Activated CD8-positive, alpha-beta memory T cell treated with anti-CD3 and anti-CD28 coated beads, Interleukin-2, amount 50 U/mL, for 24 hours (primary cell): ENCODE results near the gene ING5.

Experiments
- DNase-seq: peaks from one replicate; pipeline ENCODE4 v3.0.0-alpha.2; 2020; ENCODE audit errors: extremely low read depth

The ING5 gene

DNA sequence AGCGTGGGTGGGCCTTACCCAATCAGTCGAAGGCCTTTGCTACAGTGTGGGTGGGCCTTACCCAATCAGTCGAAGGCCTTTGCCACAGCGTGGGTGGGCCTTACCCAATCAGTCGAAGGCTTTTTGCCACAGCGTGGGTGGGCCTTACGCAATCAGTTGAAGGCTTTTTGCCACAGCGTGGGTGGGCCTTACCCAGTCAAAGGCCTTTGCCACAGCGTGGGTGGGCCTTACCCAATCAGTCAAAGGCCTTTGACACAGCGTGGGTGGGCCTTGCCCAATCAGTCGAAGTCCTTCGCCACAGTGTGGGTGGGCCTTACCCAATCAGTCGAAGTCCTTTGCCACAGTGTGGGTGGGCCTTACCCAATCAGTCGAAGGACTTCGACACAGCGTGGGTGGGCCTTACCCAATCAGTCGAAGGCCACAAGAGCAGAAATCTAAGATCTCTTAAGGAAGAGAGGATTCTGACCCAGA is 58.5 kb downstream of the ING5 start:
- no peak for DNase-seq

DNA sequence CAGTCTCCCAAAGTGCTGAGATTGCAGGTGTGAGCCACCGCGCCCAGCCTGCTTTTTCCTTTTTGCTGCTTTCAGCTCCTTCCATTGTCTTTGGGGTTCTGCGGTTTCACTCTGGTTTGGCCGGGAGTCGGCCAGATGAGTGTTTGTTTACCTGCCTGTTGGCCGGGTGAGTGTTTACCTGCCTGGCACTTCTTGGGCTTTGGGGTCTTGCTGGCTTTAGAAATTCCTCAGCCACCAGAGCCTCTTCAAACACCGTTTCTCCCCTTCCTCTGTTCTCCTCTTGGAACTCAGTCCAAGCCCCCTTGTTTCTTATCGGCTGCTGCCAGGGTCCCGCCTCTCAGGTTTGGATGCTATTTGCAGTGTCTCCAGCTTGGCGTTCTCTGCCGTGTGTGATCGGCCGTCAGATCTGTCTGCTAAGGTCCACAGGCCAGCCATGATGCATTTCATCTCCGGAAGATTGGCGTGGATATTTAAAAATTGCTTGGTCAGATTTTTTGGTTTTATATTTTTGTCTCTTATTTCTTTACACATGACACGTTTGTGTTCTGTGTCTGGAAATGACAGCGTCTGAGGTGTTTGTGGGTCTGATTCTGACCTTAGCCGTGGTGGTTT is 60.6 kb downstream of the ING5 start:
- no peak for DNase-seq

DNA sequence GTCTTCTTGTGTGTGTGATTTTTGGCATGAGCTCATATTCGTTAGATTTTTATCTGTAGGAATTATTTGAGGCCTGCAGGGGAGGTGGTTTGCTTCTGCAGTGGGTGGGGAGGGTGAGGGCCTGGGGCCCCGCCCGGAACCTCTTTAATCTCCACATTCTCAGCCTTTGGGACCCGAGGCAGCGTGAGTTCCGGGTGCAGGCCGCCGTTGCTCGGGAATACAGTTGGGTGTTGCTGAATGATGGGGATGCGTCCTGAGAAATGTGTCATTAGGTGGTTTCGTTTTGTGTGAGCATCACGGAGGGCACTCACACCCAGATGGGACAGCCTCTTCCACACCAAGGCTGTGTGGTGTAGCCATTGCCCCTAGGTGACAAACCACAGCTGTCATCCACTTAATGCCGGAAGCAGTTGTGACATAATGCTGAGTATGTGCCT is 61.1 kb downstream of the ING5 start:
- DNase-seq: peak; percentile 53

DNA sequence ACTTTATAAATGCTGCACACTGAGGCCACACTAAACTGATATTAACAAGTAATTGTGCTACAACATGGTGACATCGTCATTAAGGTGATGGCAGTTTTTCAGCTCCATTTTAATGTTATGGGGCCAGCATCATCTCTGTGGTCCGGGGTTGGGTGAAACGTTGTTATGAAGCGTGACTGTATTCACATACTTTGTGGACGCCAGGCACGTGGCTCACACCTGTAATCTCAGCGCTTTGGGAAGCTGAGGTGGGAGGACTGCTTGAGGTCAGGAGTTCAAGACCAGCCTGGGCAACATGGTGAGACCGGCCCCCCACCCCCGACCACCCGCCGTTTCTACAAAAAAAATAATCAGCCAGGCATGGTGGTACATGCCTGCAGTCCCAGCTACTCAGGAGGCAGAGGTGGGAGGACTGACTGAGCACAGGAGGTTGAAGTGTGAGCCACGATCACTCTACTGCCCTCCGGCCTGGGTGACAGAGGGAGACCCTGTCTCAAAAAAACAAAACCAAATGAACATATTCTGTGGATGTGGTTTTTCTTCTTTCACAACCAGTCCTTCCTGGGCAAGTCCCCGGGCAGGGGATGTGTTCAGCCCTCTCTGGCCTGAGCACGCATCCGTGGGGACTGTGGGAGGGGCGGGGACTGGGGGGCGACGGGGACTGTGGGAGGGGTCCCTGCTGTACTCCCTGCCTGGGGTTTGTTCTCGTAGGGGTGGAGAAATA is 61.9 kb downstream of the ING5 start:
- no peak for DNase-seq

DNA sequence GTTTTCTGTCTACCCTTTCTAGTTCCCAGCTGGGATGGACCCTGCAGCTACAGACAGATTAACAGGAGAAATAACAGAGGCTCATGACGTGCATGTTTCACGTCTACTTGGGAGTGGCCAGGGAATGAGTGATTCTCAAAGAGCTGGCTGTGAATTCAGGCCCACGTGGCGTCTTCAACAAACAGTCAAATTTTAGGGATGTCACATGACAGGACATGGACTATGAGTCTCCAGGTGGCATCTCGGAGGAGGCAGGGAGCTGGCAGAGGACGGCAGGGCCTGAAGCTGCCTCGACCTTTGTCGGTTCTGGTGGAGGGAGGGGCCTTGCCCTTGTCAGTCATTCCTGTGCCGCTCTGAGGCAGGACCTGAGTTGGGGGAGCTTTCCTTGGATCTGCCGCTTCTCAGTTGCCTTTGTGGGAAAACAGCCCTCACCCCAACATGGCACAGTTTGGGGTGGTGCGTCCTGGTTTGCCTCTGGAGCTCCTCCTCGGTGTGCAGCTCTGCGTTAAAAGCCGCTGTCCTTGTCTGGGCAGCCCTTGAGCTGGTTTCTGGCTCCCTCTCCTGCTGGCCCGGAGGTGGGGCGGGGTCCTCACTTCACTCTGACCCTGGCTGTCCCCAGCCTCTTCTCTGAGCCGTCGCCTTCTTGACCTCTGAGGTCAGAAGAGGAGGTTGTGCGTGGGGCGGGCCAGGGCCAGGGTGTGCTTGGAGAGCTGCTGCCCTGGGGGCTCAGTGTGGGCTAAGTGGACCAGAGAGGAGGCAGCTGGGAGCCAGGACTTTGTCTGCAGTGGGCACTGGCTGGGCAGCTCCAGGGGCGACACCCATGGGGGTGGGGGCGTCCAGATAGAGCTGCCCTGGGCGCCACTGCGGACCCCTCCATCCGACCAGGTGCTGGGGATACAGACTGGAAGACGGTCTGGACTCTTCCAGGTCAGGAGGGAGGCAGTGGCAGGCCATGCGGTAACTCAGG is 62.7 kb downstream of the ING5 start:
- DNase-seq: no peak

DNA sequence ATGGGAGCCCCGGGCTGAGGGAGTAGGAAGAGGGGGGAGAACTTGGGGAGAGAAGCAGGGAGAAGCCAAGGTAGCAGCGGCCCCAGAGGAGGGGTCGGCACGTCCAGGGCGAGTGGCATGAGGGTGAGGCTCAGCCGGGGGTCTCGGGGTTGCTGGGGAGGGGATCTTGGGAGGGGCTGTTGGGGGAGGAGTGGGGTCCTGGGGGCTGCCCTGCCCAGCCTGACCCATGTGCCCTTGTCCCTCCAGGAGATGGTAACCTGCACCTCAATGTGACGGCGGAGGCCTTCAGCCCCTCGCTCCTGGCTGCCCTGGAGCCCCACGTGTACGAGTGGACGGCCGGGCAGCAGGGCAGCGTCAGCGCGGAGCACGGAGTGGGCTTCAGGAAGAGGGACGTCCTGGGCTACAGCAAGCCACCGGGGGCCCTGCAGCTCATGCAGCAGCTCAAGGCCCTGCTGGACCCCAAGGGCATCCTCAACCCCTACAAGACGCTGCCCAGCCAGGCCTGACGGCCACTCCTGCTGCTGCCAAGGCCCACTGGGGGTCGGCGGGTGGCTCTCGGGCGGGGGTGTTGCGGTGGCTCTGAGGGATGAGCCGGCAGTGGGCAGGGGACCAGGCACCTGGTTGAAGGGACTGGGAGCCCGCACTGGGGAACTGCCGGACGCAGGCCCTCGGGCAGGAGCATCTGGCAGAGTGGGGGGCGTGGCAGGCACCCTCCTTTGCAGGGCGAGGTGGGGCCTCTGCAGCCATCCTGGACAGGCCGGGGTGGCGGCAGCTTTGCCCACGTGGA is 65.8 kb downstream of the ING5 start:
- DNase-seq: no peak

DNA sequence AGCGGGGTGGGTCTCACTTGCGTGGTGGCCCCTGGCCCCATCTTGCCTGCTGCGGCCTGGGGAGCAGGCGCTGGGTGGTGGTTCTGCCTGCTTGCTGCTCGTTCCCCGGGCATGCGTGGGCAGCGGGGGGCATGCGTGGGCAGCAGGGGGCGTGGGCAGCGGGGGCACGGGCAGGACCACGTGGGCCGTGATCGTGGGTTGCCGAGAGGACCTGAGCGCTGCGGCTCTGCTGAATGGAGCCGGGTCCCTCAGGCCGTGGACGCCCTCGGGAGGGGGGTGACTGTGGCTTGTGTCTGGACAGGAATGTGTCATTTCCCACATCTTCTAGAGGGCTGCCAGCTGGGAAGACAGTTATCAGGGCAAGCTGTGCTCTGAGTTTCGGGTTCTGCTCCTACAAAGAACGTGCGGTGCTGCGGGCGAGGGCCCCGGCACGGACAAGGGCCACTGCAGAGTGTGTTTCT is 66.4 kb downstream of the ING5 start:
- no peak for DNase-seq

DNA sequence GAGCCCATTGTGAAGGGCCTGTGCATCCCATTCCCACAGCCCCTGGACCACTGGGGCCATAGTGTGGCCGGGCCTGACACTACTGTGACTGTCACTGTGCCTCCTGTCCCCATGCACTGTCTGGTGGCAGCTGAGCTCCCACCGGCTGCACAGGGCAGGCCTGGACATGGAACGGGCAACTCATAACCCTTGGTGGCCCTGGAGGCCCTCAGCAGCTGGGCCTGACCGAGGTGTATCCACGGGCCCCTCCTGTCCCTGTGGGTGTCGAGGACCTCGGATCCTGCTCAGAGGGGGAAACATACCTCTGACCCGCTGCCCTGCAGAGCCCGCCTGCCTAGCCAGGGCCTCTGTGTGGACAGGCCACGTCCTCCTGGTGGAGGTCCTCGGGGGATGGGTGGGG is 67.0 kb downstream of the ING5 start:
- no peak for DNase-seq

DNA sequence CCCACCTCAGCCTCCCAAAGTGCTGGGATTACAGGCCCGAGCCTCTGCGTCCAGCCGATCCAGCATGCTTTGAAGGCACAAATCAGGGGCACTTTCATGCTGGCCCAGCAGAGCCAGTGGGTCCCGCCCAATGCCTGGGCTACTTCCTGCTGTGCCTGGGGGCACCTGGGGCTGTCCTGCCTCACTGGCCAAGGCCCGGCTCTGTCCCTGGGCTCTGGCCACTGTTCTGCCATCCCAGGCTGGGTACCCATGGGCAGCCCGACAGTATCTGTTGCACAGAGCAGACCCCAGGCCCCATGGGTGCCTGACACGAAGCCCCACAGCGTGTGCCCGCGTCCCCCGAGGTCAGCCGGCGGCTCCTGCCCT is 68.0 kb downstream of the ING5 start:
- DNase-seq: no peak

DNA sequence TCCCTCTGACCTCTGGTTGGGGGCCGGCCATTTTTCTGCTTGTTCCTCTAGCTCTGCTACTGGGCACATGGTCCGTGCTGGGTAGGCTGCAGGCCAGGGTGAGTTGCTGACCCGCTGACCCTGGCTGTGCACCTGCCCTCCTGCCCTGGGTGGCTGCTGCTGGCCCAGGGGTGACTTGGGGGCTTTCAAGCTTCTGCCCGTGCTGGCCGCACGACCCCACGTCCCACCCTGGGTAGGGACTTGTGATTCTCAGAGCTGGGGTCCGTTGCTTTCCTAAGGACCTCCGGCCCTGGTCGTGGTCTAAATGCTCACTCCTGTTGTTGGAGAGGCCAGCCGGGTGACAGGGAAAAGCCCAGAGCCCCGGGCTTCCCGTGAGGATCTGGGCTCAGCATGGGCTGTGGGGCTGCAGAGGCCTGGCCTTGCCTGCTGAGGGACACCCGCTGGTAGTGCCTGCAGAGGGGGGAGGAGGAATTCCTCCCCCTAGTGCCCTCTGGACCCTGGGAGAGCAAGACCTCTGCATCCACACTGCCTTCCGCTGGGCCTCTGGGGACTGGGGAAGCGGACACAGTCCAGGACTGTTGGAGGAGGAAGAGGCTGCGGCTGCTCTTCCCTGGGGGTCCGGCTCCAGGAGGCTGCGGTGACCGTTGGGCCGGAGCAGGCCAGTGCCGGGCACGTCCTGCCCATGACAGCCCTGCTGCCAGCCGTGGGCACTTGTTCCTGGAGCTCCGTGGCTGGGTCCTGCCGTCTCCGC is 68.5 kb downstream of the ING5 start:
- no peak for DNase-seq

DNA sequence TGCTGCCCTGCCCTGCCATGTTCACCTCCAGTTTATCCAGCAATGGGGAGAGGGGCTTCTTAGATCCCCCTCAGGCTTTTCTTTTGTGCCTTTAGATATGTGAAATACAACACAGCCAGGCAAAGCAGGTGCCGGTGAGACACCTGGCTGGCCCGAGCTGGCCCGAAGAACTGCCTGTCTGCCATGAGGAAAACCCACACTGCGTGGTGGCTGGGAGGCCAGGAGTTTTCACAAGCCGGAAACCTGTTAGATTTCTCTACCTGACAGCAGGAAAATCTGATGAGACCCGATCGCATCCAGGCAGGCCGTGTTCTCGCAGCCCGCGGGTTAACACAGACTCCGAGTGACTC is 69.1 kb downstream of the ING5 start:
- DNase-seq: no peak

DNA sequence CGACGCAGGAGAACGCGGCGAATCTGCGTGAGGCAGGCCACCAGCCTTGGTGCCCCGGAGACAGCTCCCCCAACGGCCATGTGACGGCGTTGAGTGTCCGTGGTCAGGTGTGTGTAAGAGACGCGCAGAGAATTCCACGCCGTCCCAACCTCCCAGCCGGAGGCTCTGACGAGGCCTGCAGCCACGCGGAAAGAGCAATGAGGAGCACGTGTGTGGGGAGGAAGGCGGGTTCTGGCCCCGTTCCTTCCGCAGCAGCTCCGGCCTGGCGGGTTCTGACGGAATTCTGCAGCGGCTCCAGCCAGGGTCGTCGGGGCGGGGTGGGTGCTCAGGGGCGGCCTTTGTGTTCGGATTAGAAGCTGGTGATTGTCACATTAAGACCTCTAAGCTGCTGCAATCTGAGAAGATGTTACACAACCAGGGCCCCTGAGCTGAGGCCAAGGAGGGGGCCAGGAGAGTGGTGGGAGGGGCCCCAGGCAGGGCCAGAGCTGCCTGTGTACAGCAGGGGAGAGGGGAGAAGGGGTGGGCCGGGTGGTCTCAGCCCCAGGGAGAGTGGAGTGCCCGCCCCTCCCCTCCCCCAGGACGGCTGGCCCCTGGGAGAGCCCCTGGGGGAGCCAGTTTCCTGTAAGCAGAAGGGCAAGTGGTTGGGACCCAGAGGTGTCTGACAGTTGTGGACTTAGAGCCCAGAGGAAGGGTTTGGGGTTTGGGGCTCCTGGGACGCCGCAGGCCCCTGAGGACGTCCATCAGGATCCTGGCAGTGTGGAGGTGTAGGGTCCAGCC is 69.6 kb downstream of the ING5 start:
- no peak for DNase-seq

DNA sequence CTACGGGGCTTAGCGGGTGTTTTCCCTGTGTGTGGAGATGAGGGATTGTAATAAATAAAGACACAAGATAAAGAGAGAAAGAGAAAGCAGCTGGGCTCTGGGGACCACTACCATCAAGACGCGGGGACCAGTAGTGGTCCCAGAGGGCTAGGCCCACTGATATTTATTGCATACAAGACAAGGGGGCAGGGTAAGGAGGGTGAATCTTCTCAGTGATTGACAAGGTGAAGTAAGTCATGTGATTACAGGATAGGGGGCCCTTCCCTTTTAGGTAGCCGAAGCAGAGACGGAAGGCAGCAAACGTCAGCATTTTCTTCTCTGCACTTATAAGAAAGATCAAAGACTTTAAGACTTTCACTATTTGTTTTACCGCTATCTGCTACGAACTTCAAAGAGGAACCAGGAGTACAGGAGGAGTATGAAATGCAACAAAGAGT is 70.2 kb downstream of the ING5 start:
- no peak for DNase-seq

DNA sequence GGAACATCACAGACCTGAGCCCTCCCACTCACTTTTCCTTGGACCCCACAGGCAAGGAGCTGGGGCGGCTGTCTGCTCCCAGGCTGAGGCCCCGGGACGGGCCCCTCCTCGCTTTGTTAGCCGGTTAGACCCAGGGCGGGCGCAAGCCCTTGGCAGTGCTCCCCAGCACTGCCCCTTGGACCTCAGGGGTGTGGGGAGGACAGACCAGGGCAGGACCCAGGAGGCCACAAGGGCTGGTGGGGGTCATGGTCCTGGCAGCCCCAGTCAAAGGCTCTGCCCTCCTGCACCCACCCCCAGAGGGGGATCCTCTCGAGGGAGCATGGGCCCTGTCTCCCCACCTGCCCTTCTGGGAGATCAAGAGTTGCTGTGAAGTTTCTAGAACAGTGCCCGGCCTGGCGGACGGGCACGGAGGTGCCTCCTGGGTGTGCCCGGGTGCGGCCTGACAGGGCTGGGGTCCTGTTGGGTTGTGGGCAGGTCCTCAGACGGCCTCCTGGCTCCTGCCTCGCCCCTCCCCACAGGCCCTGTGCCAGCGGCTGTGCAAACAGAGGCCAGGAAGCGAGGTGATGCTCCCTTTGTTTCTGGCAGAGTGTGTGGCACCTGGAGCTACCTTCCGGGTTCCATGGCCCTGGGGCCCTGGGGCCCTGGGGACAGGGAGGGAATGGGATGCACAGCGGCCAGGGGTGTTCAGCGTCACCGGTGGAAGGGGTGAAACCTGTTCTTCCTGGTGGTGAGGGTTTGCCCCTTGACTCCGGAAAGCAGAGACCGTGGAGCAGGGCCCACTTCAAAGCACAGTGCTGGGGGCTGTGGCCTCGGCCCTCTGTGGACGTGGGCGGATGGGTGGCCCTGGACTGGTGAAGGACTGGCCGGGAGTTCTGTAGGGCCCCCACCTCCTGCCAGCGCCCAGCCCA is 71.9 kb downstream of the ING5 start:
- no peak for DNase-seq

DNA sequence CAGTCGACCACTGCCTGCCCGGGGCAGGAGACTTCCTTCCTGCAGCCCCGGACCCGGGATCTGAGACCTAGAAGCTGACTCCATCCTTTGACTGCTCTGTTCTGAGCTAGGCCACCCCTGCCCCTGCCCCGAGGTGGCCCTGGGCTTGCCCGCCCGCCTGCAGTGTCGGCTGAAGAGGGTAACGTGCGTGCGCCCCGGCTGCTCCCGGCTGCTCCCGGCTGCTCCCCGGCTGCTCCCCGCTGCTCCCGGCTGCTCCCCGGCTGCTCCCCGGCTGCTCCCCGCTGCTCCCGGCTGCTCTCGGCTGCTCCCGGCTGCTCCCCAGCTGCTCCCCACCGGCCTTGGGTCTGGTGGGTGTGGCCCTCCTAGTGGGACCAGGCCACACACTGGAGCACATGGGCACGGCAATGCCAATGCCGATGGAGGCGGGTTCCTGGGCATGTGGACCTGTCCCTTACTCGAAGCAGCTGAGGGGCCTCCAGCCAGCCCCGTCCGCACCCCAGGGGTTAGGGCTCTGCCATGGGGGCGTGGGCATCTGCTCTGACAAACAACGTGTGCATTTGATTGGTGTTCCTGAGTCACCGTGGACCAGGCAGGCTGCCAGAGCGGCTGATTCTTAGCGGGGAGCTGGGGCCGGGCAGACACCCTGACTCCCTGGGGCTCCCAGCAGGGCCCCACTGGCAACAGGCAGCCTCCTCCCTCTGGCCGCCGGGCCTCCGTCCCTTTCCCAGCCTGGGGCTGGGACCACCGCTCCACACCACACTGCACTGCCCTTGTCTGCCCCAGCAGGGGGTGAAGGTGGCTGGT is 72.8 kb downstream of the ING5 start:
- DNase-seq: no peak

DNA sequence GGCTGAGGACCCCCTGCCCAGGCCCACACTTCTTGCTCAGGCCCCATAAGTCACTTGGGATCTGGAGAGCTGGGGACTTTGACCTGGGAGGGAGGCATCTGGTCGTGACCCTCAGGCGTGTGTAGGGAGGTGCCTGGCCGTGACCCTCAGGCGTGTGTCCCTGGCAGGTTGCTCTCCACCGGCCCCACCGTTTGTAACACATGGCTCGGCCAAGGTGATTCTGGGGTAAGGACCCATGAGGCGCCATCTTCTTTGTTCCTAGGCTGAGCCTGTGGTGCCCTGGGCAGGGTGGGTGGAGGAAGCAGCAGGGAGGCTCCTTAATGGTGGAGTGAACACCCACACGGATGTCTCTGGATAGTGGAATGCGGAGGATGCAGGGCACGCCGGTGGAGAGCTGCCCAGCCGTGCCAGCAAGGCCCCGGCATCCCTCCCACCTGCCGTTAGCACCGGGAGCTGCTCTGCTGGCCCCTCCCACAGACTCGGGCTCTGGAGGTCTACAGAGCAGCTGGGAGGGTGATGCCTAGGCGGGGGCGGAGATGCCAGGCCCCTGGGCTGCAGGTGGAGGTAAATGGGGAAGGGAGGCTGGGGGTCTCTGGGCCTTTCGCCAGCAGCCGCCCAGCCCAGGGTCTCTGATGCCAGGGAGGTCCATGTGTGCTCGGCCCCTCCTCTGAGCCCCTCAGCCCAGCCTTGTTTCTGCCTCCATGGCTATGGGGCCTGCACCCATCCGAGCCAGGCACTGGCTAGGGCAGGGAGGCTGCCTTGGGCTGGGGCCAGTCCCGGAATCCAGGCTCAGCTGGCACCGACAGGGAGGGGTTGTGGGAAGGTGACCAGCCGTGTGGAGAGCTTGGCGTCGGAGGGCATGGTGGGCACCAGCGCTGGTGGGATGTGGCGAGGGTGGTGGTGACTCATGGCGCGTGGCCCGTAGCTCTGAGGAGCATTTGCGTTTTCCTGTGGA is 73.7 kb downstream of the ING5 start:
- DNase-seq: no peak
